ENCODE results near the gene RDH14.

The RDH14 gene

DNA sequence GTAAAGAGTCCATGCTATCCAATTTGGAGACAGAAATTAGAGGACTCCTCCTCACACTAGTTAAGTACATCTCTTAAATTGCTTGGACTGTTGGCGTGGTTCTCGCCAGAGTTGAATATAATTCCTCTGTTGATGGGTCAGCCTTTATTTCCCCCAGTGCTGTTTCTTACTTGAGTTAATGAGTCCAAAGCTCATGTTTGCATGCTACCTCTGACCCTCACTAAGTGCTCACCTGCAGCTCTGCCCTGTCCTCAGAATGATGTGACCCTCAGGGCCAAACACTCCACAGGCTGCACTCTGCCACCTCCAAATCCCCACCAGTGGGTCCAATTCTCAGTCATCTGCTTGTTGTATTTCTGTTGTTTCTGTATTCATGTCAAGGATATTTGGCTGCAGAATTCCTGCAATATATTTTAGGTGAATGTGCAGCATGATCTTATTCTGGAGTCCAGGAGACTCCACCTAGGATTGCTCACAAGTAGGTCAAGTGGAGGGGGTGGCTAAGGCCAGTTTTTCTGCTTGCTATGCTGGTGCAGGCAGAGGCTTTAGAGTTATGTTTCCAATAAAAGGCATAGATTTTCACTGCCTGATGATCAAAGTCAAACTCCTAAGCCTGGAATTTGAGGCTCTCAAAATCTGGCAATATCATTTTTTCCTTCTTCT, 37.8 kb downstream of the RDH14 start:
- DNase-seq (ENCODE audit: low read depth in 2 of 2): no peak

GRCh38 chr2:18520451-18521425, 39.7 kb downstream of the RDH14 start:
- DNase-seq (ENCODE audit: low read depth in 2 of 2): peak; percentile 67 to 69

DNA sequence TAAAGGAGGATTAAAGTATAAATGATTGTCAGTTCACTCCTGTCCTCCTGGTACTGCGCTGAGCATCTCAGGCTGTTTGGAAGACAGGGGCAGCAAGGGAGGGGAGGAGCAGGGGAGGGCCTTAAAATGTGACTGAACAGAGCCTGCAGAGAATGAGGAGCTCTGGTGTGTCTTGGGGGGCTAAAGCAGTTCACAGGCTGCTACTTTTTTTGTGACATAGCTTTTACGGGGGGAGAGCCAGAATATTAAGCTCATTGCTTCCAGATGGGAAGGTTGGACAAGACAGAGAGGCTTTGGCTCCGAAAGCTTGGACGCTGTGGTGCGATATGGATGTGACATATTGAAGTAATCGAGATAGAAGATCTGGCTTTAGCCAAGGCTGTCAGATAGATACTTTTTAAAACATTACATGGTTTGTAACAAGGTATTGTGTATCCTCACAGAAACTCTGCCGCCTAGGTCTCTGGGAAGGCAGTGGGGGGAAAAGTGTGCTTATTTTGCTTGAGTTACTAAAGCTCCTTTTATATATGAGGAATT, 40.5 kb downstream of the RDH14 start:
- DNase-seq (ENCODE audit: low read depth in 2 of 2): no peak

DNA sequence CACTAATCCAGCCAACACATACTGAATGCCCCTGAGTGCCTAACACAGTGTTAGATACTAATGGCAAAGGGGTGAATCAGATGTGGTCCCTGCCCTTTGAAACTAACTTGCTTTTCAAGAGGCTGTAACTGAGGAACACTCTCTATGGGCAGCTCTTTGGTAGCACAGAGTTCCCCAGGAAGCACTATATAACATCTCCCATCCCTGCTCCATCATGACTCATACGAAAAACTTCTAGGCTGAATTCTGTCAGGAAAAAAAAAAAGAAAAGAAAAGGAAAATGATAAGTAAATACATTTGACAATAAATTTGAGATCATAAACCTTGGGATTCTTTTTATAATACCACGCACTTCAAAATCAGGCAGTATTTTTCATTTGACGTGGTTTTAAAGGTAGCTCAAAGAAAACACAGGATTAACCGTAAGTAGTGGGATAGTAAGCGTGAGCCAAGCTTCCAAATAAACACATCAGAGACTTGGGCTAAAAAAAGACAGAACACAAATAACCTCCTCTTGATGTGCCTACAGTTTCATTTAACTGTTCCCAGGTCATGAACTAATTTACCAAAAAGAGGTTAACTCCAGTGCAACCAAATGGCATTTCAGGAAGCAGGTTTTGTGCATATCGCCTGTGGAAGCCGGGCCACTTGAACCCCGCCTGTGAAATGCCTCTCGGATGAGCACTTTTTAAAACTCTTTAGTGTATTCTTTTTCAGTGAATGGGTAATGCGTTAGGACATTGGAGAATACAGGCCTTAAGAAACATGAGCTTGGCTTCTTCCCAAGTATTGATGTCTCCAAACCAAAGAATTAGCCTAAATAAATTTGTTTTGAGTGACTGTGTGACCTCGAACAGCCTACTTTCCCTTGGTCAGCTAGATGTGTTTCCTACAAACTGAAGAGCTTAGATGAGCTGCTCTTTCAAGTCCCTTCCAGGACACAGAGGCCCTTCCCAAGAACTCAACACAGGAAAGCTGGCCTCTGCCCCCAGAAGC, 42.0 kb downstream of the RDH14 start:
- peak; percentile 39 to 47 for DNase-seq (ENCODE audit: low read depth in 2 of 2)

DNA sequence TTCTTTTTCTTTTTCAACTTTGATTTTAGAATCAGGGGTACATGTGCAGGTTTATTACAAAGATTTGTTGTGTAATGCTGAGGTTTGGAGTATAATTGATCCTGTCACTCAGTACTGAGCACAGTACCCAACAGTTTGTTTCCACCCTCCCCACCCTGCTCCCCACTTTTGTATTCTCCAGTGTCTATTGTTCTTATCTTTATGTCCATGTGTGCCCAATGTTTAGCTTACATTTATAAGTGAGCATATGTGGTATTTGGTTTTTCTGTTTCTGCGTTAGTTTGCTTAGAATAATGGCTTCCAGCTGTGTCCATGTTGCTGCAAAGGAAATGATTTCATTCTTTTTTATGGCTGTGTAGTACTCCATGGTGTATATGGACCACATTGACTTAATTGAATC, 43.1 kb downstream of the RDH14 start:
- no peak for DNase-seq (ENCODE audit: low read depth in 2 of 2)

DNA sequence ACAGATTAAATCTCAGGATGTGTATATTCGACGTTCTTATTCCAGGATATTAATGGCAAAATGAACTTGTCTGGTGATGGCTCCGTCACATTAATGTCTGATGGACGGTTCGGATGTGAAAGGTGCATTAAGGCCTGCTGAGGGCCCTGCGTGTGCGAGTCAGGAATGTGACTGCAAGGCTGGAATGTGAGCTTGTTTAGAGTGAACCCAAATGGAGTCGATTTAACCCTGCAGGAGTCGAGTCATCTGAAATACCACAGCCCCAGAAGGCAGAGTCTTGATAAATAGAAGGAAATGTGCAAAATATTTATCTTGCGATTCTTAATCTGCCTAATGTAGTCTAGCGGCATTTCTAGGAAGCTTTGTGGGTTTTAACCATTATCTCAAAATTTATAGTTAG, 44.3 kb downstream of the RDH14 start:
- DNase-seq (ENCODE audit: low read depth in 2 of 2): peak; percentile 78 to 80

- DNase-seq (ENCODE audit: low read depth in 2 of 2): no peak
These were observed 45.7 kb downstream of the RDH14 start for GRCh38 chr2:18514526-18515461.

DNA sequence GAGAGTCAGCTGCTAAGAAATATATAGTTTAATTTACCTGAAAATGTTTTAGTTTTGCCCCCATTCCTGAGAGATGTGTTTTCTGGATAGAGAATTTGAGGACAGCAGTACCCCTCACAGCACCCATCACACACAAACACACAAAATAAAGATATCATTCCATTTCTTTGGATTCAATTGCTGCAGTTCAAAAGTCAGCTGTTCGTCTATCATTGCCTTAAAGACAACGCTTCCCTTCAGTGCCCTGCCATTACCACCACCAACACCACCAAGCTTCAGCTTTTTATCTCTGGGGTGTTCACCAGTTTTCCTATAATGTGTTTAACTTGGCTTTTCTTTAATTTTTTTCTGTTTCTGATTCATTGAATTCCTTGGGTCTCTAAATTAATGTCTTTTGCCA, 49.7 kb downstream of the RDH14 start:
- DNase-seq (ENCODE audit: low read depth in 2 of 2): no peak

GRCh38 chr2:18506883-18507509, 53.5 kb downstream of the RDH14 start:
- DNase-seq (ENCODE audit: low read depth in 2 of 2): no peak

- no peak for DNase-seq (ENCODE audit: low read depth in 2 of 2)
These were observed 54.6 kb downstream of the RDH14 start for GRCh38 chr2:18505703-18506341.
